ENCODE measurements around the gene HMGCS2. TPM values are rescaled to one million over a fixed set of nuclear protein-coding genes. Genes with fewer than 3 reads are reported as not detected.

Gene HMGCS2
- total and polyA plus RNA-seq, 9 of the 15 experiments (the other 6 are each of a cell fraction or from before 2014, with no cell fraction given) = 0.13 TPM; not detected in 8

DNA sequence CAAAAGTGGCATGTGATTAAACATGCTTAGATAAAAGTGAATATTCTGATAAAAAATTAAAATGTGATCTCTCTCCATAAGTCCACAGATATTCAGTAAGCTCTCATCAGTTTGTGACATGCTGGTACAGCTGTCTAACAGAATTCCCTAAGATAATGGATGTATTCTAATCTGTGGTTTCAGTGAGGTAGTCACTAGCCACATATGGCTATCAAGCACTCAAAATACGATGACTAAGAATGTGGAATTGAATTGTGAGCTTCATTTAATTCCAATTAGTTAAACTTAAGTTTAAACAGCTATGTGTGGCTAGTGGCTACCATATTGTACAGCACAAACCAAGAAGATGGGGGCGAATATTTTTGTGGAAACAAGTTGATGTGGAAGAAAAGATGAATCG is 46.7 kb upstream of the HMGCS2 start (continued):
- peak; percentile 30; the same call in 1 of the 2 replicates for TF ChIP-seq EP300 (IDR thresholded peaks at IDR 0.05; ENCODE audit: low read length)

DNA sequence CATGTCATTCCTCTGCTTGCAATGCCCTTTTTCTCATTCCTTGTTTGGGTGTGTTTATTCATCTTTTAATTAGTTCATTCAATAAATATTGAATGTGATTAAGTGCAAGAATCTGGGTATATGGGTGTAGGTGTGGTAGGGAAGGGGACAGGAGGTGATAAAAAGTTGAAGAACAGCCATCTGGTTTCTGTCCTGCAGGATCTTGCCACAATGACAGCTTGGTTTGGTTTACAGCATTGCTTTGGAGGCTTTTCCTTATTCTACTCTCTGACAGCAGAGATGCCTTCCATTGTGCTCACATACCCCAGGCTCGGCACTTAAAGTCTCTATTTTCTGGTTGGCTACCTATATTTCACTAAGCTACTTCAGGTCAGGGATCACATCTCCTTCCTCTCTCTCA is 45.6 kb upstream of the HMGCS2 start:
- in situ Hi-C loops (cut with MboI) (no loop called here), intact Hi-C loops (cut with micrococcal nuclease) (no loop called here)
- Histone ChIP-seq H3K9me1 (ENCODE audit: control insufficient read depth, insufficient read depth, low read length) (no peaks in the 10 kb centered on the region), H3K79me2 (ENCODE audit: control insufficient read depth, insufficient read depth, low read length) (no peaks in the 10 kb centered on the region), H3K27ac (ENCODE audit: extremely low read depth, low read depth, low read length) (no peak overlapping the region), H2AFZ (ENCODE audit: low read depth, low read length) (no peak overlapping the region), H4K20me1 (replicated peaks; ENCODE audit: control insufficient read depth, insufficient read depth, low read length) (no peaks in the 10 kb centered on the region), H3K9ac (ENCODE audit: insufficient read depth in 1 of 2, low read depth in 2 of 2, low read length in 2 of 2) (no peak overlapping the region), H3K9me3 (replicated peaks; ENCODE audit: control insufficient read depth, insufficient read depth, low read depth, low read length) (no peaks in the 10 kb centered on the region), H3K4me1 (replicated peaks in 1 of 2; ENCODE audit: control insufficient read depth in 2 of 2, insufficient read depth in 2 of 2, low read length in 2 of 2) (peaks cover 0 to 17% of the 10 kb centered on the region in 2 experiments; a peak in 2 of 5 replicates), H3K27me3 (ENCODE audit: control insufficient read depth in 2 of 2, insufficient read depth in 2 of 2, low read length in 2 of 2) (peaks cover 0 to 4% of the 10 kb centered on the region in 2 experiments; a peak in 3 of 5 replicates), H3K4me2 (ENCODE audit: insufficient read depth, low read length) (no peak overlapping the region), H3K36me3 (ENCODE audit: control insufficient read depth, insufficient read depth, low read length) (no peaks in the 10 kb centered on the region), H3K4me3 (no peak overlapping the region)
- POLR2A ChIA-PET = no interaction called here
- FAIRE-seq = no peak
- ATAC-seq = no peak
- 0% methylated on average over 1 of the region's 1 CpG for WGBS (ENCODE audit: insufficient coverage, low coverage, missing lambda C conversion rate)
- no TSS peak for BruUV-seq (replicated peaks)
- DNase-seq (ENCODE audit: extremely low read depth in 1 of 4, low spot score in 3 of 4) = no peak
- CTCF ChIA-PET (ENCODE audit: low intra/inter-chr PET ratio) = no interaction called here
- TF ChIP-seq MAZ (CRISPR knock-in tag; conservative IDR thresholded peaks at IDR 0.05 in 1 of 2, IDR thresholded peaks at IDR 0.05 in 1 of 2) (no peak), RAD51 (IDR thresholded peaks at IDR 0.05; ENCODE audit: borderline replicate concordance, low read depth) (no peak), CBX1 (IDR thresholded peaks at IDR 0.05; ENCODE audit: low read depth) (no peak), ZNF507 (tag; conservative IDR thresholded peaks at IDR 0.05) (no peak), GTF2F1 (IDR thresholded peaks at IDR 0.05; ENCODE audit: low read depth, low read length) (no peak), GABPA (tag; conservative IDR thresholded peaks at IDR 0.05; ENCODE audit: low read depth) (no peak), TAF7 (tag; IDR thresholded peaks at IDR 0.05) (no peak), ZSCAN32 (CRISPR knock-in tag; IDR thresholded peaks at IDR 0.05) (no peak), CCAR2 (IDR thresholded peaks at IDR 0.05; ENCODE audit: low read depth, low read length) (no peak)
- TF ChIP-seq, protein P1, sequence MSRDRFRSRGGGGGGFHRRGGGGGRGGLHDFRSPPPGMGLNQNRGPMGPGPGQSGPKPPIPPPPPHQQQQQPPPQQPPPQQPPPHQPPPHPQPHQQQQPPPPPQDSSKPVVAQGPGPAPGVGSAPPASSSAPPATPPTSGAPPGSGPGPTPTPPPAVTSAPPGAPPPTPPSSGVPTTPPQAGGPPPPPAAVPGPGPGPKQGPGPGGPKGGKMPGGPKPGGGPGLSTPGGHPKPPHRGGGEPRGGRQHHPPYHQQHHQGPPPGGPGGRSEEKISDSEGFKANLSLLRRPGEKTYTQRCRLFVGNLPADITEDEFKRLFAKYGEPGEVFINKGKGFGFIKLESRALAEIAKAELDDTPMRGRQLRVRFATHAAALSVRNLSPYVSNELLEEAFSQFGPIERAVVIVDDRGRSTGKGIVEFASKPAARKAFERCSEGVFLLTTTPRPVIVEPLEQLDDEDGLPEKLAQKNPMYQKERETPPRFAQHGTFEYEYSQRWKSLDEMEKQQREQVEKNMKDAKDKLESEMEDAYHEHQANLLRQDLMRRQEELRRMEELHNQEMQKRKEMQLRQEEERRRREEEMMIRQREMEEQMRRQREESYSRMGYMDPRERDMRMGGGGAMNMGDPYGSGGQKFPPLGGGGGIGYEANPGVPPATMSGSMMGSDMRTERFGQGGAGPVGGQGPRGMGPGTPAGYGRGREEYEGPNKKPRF (IDR thresholded peaks at IDR 0.05; ENCODE audit: low read depth, low read length) = no peak
- TF ChIP-seq, protein P2, sequence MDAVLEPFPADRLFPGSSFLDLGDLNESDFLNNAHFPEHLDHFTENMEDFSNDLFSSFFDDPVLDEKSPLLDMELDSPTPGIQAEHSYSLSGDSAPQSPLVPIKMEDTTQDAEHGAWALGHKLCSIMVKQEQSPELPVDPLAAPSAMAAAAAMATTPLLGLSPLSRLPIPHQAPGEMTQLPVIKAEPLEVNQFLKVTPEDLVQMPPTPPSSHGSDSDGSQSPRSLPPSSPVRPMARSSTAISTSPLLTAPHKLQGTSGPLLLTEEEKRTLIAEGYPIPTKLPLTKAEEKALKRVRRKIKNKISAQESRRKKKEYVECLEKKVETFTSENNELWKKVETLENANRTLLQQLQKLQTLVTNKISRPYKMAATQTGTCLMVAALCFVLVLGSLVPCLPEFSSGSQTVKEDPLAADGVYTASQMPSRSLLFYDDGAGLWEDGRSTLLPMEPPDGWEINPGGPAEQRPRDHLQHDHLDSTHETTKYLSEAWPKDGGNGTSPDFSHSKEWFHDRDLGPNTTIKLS (IDR thresholded peaks at IDR 0.05; ENCODE audit: borderline replicate concordance, low read depth) = no peak
- TF ChIP-seq, protein P3, sequence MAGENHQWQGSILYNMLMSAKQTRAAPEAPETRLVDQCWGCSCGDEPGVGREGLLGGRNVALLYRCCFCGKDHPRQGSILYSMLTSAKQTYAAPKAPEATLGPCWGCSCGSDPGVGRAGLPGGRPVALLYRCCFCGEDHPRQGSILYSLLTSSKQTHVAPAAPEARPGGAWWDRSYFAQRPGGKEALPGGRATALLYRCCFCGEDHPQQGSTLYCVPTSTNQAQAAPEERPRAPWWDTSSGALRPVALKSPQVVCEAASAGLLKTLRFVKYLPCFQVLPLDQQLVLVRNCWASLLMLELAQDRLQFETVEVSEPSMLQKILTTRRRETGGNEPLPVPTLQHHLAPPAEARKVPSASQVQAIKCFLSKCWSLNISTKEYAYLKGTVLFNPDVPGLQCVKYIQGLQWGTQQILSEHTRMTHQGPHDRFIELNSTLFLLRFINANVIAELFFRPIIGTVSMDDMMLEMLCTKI (IDR thresholded peaks at IDR 0.05; ENCODE audit: partially characterized antibody) = no peak

Measured in K562 (cell line).